SK-N-SH treated with all-trans-retinoic acid at 6 μM for 48 hours (cell line): ENCODE measurements around the gene RC3H1.

ENCODE experiments used
- ATAC-seq: fragments of 200-7000 bp; cut with Tn5 transposase; 3 replicates; pipeline ENCODE4 v1.9.1; 2020; ENCODE audit warnings: mild to moderate bottlenecking, moderate library complexity
- ARNTL ChIP-seq: fragments of 450-650 bp; formaldehyde crosslinking; IDR thresholded peaks from 2 replicates; pipeline ENCODE4 v1.5.0; 2020; ENCODE audit warnings: low read depth, mild to moderate bottlenecking, moderate library complexity, borderline replicate concordance
- BACH2 ChIP-seq: fragments of 250-450 bp; sonication (Bioruptor Pico); IDR thresholded peaks from 2 replicates; pipeline ENCODE4 v1.9.0; 2021; ENCODE audit warnings: mild to moderate bottlenecking, borderline replicate concordance
- CSDC2 ChIP-seq: fragments of 250-450 bp; sonication (Bioruptor Pico); IDR thresholded peaks from 2 replicates; pipeline ENCODE4 v1.5.0; 2020; ENCODE audit warnings: mild to moderate bottlenecking, moderate library complexity
- CSRNP3 ChIP-seq: fragments of 250-450 bp; sonication (Bioruptor Pico); IDR thresholded peaks from 2 replicates; pipeline ENCODE4 v1.5.1; 2021; ENCODE audit warnings: mild to moderate bottlenecking, moderate library complexity
- ESRRG ChIP-seq: fragments of 250-450 bp; sonication (Bioruptor Pico); IDR thresholded peaks from 2 replicates; pipeline ENCODE4 v1.6.1; 2021; ENCODE audit warnings: mild to moderate bottlenecking
- GLIS3 ChIP-seq: fragments of 250-450 bp; sonication (Bioruptor Pico); IDR thresholded peaks from 2 replicates; pipeline ENCODE4 v1.5.0; 2020; ENCODE audit warnings: mild to moderate bottlenecking, moderate library complexity
- OSR1 ChIP-seq: fragments of 250-450 bp; sonication (Bioruptor Pico); IDR thresholded peaks from 2 replicates; pipeline ENCODE4 v1.8.0; 2022; ENCODE audit warnings: moderate library complexity, mild to moderate bottlenecking, inconsistent platforms
- PATZ1 ChIP-seq: fragments of 250-450 bp; sonication (Bioruptor Pico); IDR thresholded peaks from 2 replicates; pipeline ENCODE4 v1.8.0; 2020; ENCODE audit warnings: mild to moderate bottlenecking, moderate library complexity, borderline replicate concordance
- POU6F1 ChIP-seq: fragments of 250-450 bp; sonication (Bioruptor Pico); IDR thresholded peaks from 2 replicates; pipeline ENCODE4 v1.8.0; 2021; ENCODE audit warnings: low read depth, mild to moderate bottlenecking, moderate library complexity, borderline replicate concordance
- SNAI2 ChIP-seq: fragments of 250-450 bp; sonication (Bioruptor Pico); IDR thresholded peaks from 2 replicates; pipeline ENCODE4 v1.5.0; 2020; ENCODE audit warnings: mild to moderate bottlenecking, moderate library complexity
- TCF4 ChIP-seq: fragments of 250-450 bp; sonication (Bioruptor Pico); IDR thresholded peaks from 2 replicates; pipeline ENCODE4 v1.8.0; 2021; ENCODE audit warnings: mild to moderate bottlenecking, moderate library complexity, borderline replicate concordance
- TOX ChIP-seq: fragments of 250-450 bp; sonication (Bioruptor Pico); IDR thresholded peaks from 2 replicates; pipeline ENCODE4 v1.8.0; 2021; ENCODE audit warnings: mild to moderate bottlenecking, moderate library complexity, borderline replicate concordance
- TSHZ2 ChIP-seq: fragments of 250-450 bp; sonication (Bioruptor Pico); IDR thresholded peaks from 2 replicates; pipeline ENCODE4 v1.5.0; 2020; ENCODE audit warnings: mild to moderate bottlenecking, moderate library complexity
- ZC3H10 ChIP-seq: fragments of 250-450 bp; sonication (Bioruptor Pico); IDR thresholded peaks from 2 replicates; pipeline ENCODE4 v1.5.1; 2021; ENCODE audit warnings: mild to moderate bottlenecking, moderate library complexity
- ZFP30 ChIP-seq: fragments of 450-650 bp; formaldehyde crosslinking; IDR thresholded peaks from 2 replicates; pipeline ENCODE4 v1.5.0; 2022; ENCODE audit warnings: mild to moderate bottlenecking, moderate library complexity
- ZNF70 ChIP-seq: fragments of 450-650 bp; formaldehyde crosslinking; IDR thresholded peaks from 2 replicates; pipeline ENCODE4 v1.5.0; 2020; ENCODE audit warnings: mild to moderate bottlenecking, moderate library complexity
- ZNF8 ChIP-seq: fragments of 450-650 bp; formaldehyde crosslinking; IDR thresholded peaks from 2 replicates; pipeline ENCODE4 v1.5.0; 2020; ENCODE audit warnings: mild to moderate bottlenecking, moderate library complexity

Gene RC3H1

GRCh38 chr1:173925306-173926242, 96.6 kb downstream of the RC3H1 start:
- ATAC-seq = no peak
- TF ChIP-seq ARNTL = no peak
- TF ChIP-seq ZFP30 = no peak
- no peak for TF ChIP-seq TOX (CRISPR knock-in tag)
- TF ChIP-seq CSDC2 (CRISPR knock-in tag) = no peak
- TF ChIP-seq TSHZ2 = no peak
- TF ChIP-seq PATZ1 = no peak
- TF ChIP-seq TCF4 (CRISPR knock-in tag) = no peak

- no peak for TF ChIP-seq ZNF8 (CRISPR knock-in tag)
- no peak for TF ChIP-seq SNAI2 (CRISPR knock-in tag)
- TF ChIP-seq BACH2 (CRISPR knock-in tag) = no peak
- no peak for TF ChIP-seq ESRRG
- no peak for TF ChIP-seq GLIS3
- no peak for TF ChIP-seq CSRNP3 (CRISPR knock-in tag)
- TF ChIP-seq CSDC2 (CRISPR knock-in tag) = no peak
- no peak for TF ChIP-seq PATZ1
- TF ChIP-seq POU6F1 (CRISPR knock-in tag) = no peak
These were observed 101.3 kb downstream of the RC3H1 start for GRCh38 chr1:173920861-173921260.

GRCh38 chr1:173917635-173918493, 104.3 kb downstream of the RC3H1 start:
- ATAC-seq = no peak
- TF ChIP-seq ARNTL (no peak), ZC3H10 (CRISPR knock-in tag) (no peak), ZNF70 (no peak), OSR1 (CRISPR knock-in tag) (no peak), ESRRG (no peak), CSRNP3 (CRISPR knock-in tag) (no peak), TSHZ2 (no peak), BACH2 (CRISPR knock-in tag) (no peak), GLIS3 (no peak), TCF4 (CRISPR knock-in tag) (no peak), POU6F1 (CRISPR knock-in tag) (no peak), SNAI2 (CRISPR knock-in tag) (no peak)

More at GRCh38 chr1:173920861-173921260, 101.3 kb downstream of the RC3H1 start:
- no peak for ATAC-seq
